ENCODE data around the gene FCER1G. TPM values are rescaled to one million over a fixed set of nuclear protein-coding genes. Genes with fewer than 3 reads are reported as not detected.

FCER1G gene
- polyA plus RNA-seq, 3 donors = 2,686 to 4,191 (median 2,715) TPM

DNA sequence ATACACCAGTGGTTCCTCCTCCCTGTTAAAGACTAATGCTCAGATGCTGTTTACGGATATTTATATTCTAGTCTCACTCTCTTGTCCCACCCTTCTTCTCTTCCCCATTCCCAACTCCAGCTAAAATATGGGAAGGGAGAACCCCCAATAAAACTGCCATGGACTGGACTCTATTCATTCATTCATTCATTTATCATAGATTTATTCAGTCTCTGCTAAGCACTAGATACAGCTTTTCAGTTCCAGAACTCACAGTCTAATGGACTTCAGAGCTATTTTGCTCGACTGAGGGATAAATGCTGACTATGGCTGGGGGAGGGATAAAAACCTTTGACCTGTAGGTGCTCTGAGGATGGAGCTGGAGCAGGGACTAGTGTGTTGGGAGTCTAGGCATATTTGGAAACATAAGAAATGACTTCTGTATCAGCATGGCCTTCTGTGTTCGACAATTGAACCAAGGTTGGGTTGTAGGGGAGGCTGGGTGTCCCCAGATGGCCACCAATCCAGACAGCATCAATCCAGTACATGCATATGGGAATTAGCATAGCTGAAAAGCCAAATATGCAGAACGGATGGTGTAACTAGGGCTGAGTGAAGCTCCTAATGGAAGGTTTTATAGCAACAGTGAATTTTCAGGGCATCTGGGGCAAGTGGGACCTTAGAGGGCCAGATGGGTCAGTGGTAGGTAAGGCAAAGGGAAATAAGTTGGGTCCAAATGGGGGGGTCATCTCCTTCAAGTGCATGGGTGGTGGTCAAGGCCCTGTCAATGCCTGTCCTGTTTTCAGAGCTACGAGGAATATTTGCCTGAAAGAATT is 4.2 kb downstream of the FCER1G start:
- H3K9me3 Mint-ChIP-seq = peaks cover 0 to 2% (median 0%) of the 10 kb centered on the region in 7 donors
- TF ChIP-seq, protein P1, sequence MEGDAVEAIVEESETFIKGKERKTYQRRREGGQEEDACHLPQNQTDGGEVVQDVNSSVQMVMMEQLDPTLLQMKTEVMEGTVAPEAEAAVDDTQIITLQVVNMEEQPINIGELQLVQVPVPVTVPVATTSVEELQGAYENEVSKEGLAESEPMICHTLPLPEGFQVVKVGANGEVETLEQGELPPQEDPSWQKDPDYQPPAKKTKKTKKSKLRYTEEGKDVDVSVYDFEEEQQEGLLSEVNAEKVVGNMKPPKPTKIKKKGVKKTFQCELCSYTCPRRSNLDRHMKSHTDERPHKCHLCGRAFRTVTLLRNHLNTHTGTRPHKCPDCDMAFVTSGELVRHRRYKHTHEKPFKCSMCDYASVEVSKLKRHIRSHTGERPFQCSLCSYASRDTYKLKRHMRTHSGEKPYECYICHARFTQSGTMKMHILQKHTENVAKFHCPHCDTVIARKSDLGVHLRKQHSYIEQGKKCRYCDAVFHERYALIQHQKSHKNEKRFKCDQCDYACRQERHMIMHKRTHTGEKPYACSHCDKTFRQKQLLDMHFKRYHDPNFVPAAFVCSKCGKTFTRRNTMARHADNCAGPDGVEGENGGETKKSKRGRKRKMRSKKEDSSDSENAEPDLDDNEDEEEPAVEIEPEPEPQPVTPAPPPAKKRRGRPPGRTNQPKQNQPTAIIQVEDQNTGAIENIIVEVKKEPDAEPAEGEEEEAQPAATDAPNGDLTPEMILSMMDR (IDR thresholded peaks at IDR 0.05) = no peak
- H3K36me3 Mint-ChIP-seq = peaks cover 61 to 65% of the 10 kb centered on the region in 2 donors
- H2AFZ ChIP-seq (ENCODE audit: insufficient read depth, low read depth, low read length, poor library complexity, severe bottlenecking) = no peak overlapping the region
- H3K36me3 ChIP-seq (replicated peaks in 1 of 2; ENCODE audit: control insufficient read depth in 1 of 2, insufficient read depth in 2 of 2, low read length in 2 of 2) = peaks cover 26 to 54% of the 10 kb centered on the region in 2 donors
- H3K27me3 Mint-ChIP-seq (ENCODE audit: low read depth in 3 of 3) = peaks cover 0 to 1% (median 1%) of the 10 kb centered on the region in 3 donors
- H3K4me2 ChIP-seq (replicated peaks; ENCODE audit: extremely low read depth, low read length, poor library complexity, severe bottlenecking) = peak overlapping the region; percentile 100
- peaks cover 54% of the 10 kb centered on the region for H3K79me2 ChIP-seq (ENCODE audit: insufficient read depth, low read length)
- H3K27me3 ChIP-seq (ENCODE audit: control insufficient read depth in 2 of 2, insufficient read depth in 2 of 2, low read length in 2 of 2) = no peaks in the 10 kb centered on the region
- DNase-seq = no peak
- H4K20me1 ChIP-seq (ENCODE audit: insufficient read depth, low read length) = peaks cover 71% of the 10 kb centered on the region
- no peak overlapping the region for H3K4me3 ChIP-seq (replicated peaks in 1 of 3; ENCODE audit: low read depth in 2 of 3, low read length in 3 of 3)
- H3K27ac Mint-ChIP-seq = peak overlapping the region; percentile 20 to 100 (median 100)
- peak overlapping the region in 1 of 2 donors; percentile 100 for H3K27ac ChIP-seq (ENCODE audit: low read depth in 1 of 2, low read length in 2 of 2)
- H3K9ac ChIP-seq (ENCODE audit: insufficient read depth, low read length, poor library complexity, severe bottlenecking) = no peak overlapping the region
- no peaks in the 10 kb centered on the region for H3K9me3 ChIP-seq (replicated peaks in 1 of 2; ENCODE audit: control insufficient read depth in 1 of 2, insufficient read depth in 1 of 2, low read length in 2 of 2)
- H3K4me3 Mint-ChIP-seq = no peak overlapping the region
- intact Hi-C loops (cut with micrococcal nuclease) = no loop called here
- H3K4me1 Mint-ChIP-seq = peaks cover 60% of the 10 kb centered on the region
- H3K4me1 ChIP-seq (ENCODE audit: control insufficient read depth in 1 of 2, insufficient read depth in 2 of 2, low read length in 2 of 2) = peaks cover 25 to 36% of the 10 kb centered on the region in 2 donors
- 97% methylated on average over 3 of the region's 5 CpGs for WGBS (ENCODE audit: insufficient coverage)

DNA sequence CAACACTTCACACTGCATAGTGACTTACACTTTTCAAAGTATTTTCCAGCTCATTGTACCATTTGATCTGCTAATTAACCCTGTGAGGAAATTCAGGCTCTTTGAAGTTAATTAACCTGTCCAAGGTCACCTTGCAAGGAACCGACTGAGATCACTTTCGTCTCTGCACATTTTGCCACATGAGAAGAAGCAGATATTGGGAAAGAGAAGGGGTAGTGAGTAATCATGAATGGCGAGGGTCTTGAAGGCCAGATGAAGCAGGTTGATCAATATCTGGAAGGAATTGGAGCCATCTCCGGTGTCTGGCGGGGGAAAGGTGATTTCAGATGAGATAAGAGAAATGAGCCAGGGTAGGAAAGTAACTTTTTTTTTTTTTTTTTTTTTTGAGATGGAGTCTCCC is 4.9 kb downstream of the FCER1G start:
- no peak overlapping the region for H3K9ac ChIP-seq (ENCODE audit: insufficient read depth, low read length, poor library complexity, severe bottlenecking)
- H4K20me1 ChIP-seq (ENCODE audit: insufficient read depth, low read length) = peaks cover 71% of the 10 kb centered on the region
- H3K27ac Mint-ChIP-seq = peak overlapping the region in 5 of 7 donors; percentile 15 to 100 (median 60)
- H3K79me2 ChIP-seq (ENCODE audit: insufficient read depth, low read length) = peaks cover 47% of the 10 kb centered on the region
- no peak overlapping the region for H3K4me3 Mint-ChIP-seq
- H2AFZ ChIP-seq (ENCODE audit: insufficient read depth, low read depth, low read length, poor library complexity, severe bottlenecking) = no peak overlapping the region
- H3K9me3 ChIP-seq (replicated peaks in 1 of 2; ENCODE audit: control insufficient read depth in 1 of 2, insufficient read depth in 1 of 2, low read length in 2 of 2) = no peaks in the 10 kb centered on the region
- peaks cover 61 to 66% of the 10 kb centered on the region in 2 donors for H3K36me3 Mint-ChIP-seq
- DNase-seq = no peak
- H3K27me3 Mint-ChIP-seq (ENCODE audit: low read depth in 3 of 3) = peaks cover 0 to 1% (median 1%) of the 10 kb centered on the region in 3 donors
- intact Hi-C loops (cut with micrococcal nuclease) = no loop called here
- H3K9me3 Mint-ChIP-seq = peaks cover 0 to 2% (median 0%) of the 10 kb centered on the region in 7 donors
- H3K4me2 ChIP-seq (replicated peaks; ENCODE audit: extremely low read depth, low read length, poor library complexity, severe bottlenecking) = no peak overlapping the region
- H3K36me3 ChIP-seq (replicated peaks in 1 of 2; ENCODE audit: control insufficient read depth in 1 of 2, insufficient read depth in 2 of 2, low read length in 2 of 2) = peaks cover 26 to 57% of the 10 kb centered on the region in 2 donors
- peaks cover 62% of the 10 kb centered on the region for H3K4me1 Mint-ChIP-seq
- H3K4me3 ChIP-seq (replicated peaks in 1 of 3; ENCODE audit: low read depth in 2 of 3, low read length in 3 of 3) = no peak overlapping the region
- WGBS (ENCODE audit: insufficient coverage) = 93% methylated on average over 3 of the region's 5 CpGs
- H3K4me1 ChIP-seq (ENCODE audit: control insufficient read depth in 1 of 2, insufficient read depth in 2 of 2, low read length in 2 of 2) = peaks cover 20 to 37% of the 10 kb centered on the region in 2 donors
- H3K27ac ChIP-seq (ENCODE audit: low read depth in 1 of 2, low read length in 2 of 2) = peak overlapping the region in 1 of 2 donors; percentile 13
- H3K27me3 ChIP-seq (ENCODE audit: control insufficient read depth in 2 of 2, insufficient read depth in 2 of 2, low read length in 2 of 2) = no peaks in the 10 kb centered on the region
- TF ChIP-seq, protein P1 (IDR thresholded peaks at IDR 0.05) = no peak
